HCT116 (cell line): ENCODE data around the gene TLE3.

Experiments
- ATF3 ChIP-seq: IDR thresholded peaks from 2 replicates; pipeline ENCODE4 v1.6.1; 2012
- CTCF ChIP-seq, 3 experiments: fragments of 200-600 bp in 1 of 3; sonication (generic) in 1 of 3; IDR thresholded peaks in 2 of 3; conservative IDR thresholded peaks in 1 of 3; 2 replicates each; pipeline ENCODE4 v1.5.1; 2012 to 2017; ENCODE audit warnings: low read depth in 2 of 3, low read length in 2 of 3, antibody characterized with exemption in 1 of 3, borderline replicate concordance in 1 of 3, control low read depth in 1 of 3, mild to moderate bottlenecking in 1 of 3, mixed read lengths in 1 of 3, mixed run types in 1 of 3, moderate library complexity in 1 of 3; ENCODE audit not compliant: insufficient read depth in 1 of 3
- EGR1 ChIP-seq: IDR thresholded peaks from 2 replicates; pipeline ENCODE4 v1.6.1; 2012; ENCODE audit warnings: low read depth
- ELF1 ChIP-seq: IDR thresholded peaks from 2 replicates; pipeline ENCODE4 v1.6.1; 2012; ENCODE audit warnings: low read depth, borderline replicate concordance
- EZH2 ChIP-seq: fragments of 200-600 bp; sonication (generic); IDR thresholded peaks from 2 replicates; pipeline ENCODE4 v1.6.1; 2017; ENCODE audit warnings: antibody characterized with exemption, mixed run types
- FOSL1 ChIP-seq: IDR thresholded peaks from 2 replicates; pipeline ENCODE4 v1.6.1; 2012; ENCODE audit warnings: low read depth
- JUND ChIP-seq: IDR thresholded peaks from 2 replicates; pipeline ENCODE4 v1.6.1; 2012
- MAX ChIP-seq: IDR thresholded peaks from 2 replicates; pipeline ENCODE4 v1.6.1; 2012
- POLR2A ChIP-seq: IDR thresholded peaks from 2 replicates; pipeline ENCODE4 v1.7.0; 2011; ENCODE audit warnings: borderline replicate concordance; ENCODE audit not compliant: insufficient read depth, insufficient read length; ENCODE audit errors: extremely low read depth
- POLR2AphosphoS5 ChIP-seq: IDR thresholded peaks from 2 replicates; pipeline ENCODE4 v1.6.1; 2011; ENCODE audit warnings: mild to moderate bottlenecking, low read depth, low read length, moderate library complexity
- REST ChIP-seq: IDR thresholded peaks from 2 replicates; pipeline ENCODE4 v1.6.1; 2012; ENCODE audit warnings: low read depth
- YY1 ChIP-seq: IDR thresholded peaks from 2 replicates; pipeline ENCODE4 v1.6.1; 2011; ENCODE audit warnings: low read length, low read depth, moderate library complexity, mild to moderate bottlenecking; ENCODE audit not compliant: insufficient replicate concordance; ENCODE audit errors: extremely low read depth
- ZBTB33 ChIP-seq: IDR thresholded peaks from 2 replicates; pipeline ENCODE4 v1.6.1; 2011; ENCODE audit warnings: mild to moderate bottlenecking, low read length, moderate library complexity; ENCODE audit not compliant: insufficient replicate concordance; ENCODE audit errors: extremely low read depth

GRCh38 chr15:70056091-70056680 is 41.5 kb downstream of the TLE3 start:
- no peak for TF ChIP-seq CTCF (IDR thresholded peaks at IDR 0.05 in 2 of 3, conservative IDR thresholded peaks at IDR 0.05 in 1 of 3; ENCODE audit: borderline replicate concordance in 1 of 3, insufficient read depth in 1 of 3, low read depth in 2 of 3, low read length in 2 of 3)
- no peak for TF ChIP-seq ZBTB33
- TF ChIP-seq EZH2 = no peak
- TF ChIP-seq ATF3 = no peak
- TF ChIP-seq POLR2A = no peak
- TF ChIP-seq JUND = no peak
- no peak for TF ChIP-seq ELF1
- TF ChIP-seq POLR2AphosphoS5 = no peak
- TF ChIP-seq MAX = no peak
- TF ChIP-seq FOSL1 = no peak
- no peak for TF ChIP-seq EGR1
- no peak for TF ChIP-seq YY1
- no peak for TF ChIP-seq REST
